PFSK-1 (cell line): Measurements from ENCODE around the gene METTL8.

ENCODE experiments used
- FOXP2 ChIP-seq: optimal IDR thresholded peaks from 2 replicates; pipeline ENCODE3; 2011; ENCODE audit warnings: borderline replicate concordance, control low read depth, inconsistent platforms; ENCODE audit not compliant: insufficient read depth; ENCODE audit errors: extremely low read length, extremely low read depth
- POLR2AphosphoS5 ChIP-seq: IDR thresholded peaks from 2 replicates; pipeline ENCODE4 v1.6.1; 2012; ENCODE audit warnings: low read depth, mild to moderate bottlenecking, control low read depth, low read length, moderate library complexity
- REST ChIP-seq, 2 experiments: IDR thresholded peaks; 2 replicates each; pipeline versions ENCODE4 v1.6.1 to v1.8.0; 2011 to 2012; ENCODE audit warnings: low read depth in 2 of 2, low read length in 2 of 2, control low read depth in 1 of 2, inconsistent platforms in 1 of 2, mild to moderate bottlenecking in 1 of 2, moderate library complexity in 1 of 2; ENCODE audit not compliant: insufficient read depth in 1 of 2
- SIN3A ChIP-seq: IDR thresholded peaks from 2 replicates; pipeline ENCODE4 v1.6.1; 2012; ENCODE audit warnings: mild to moderate bottlenecking, low read length, moderate library complexity, borderline replicate concordance; ENCODE audit not compliant: insufficient read depth
- TAF1 ChIP-seq: IDR thresholded peaks from 2 replicates; pipeline ENCODE4 v1.6.1; 2012; ENCODE audit warnings: low read length, control low read depth, borderline replicate concordance; ENCODE audit not compliant: insufficient read depth

METTL8 gene

GRCh38 chr2:171407030-171407675, 26.6 kb downstream of the METTL8 start:
- TF ChIP-seq TAF1 (no peak), POLR2AphosphoS5 (no peak), FOXP2 (no peak), REST (IDR thresholded peaks at IDR 0.05; ENCODE audit: insufficient read depth in 1 of 2, low read depth in 2 of 2, low read length in 2 of 2) (no peak), SIN3A (no peak)

GRCh38 chr2:171406044-171406443, 27.7 kb downstream of the METTL8 start:
- TF ChIP-seq POLR2AphosphoS5 = no peak
- no peak for TF ChIP-seq FOXP2
- TF ChIP-seq REST (IDR thresholded peaks at IDR 0.05; ENCODE audit: insufficient read depth in 1 of 2, low read depth in 2 of 2, low read length in 2 of 2) = no peak
- TF ChIP-seq SIN3A = no peak
- no peak for TF ChIP-seq TAF1

- TF ChIP-seq POLR2AphosphoS5 (no peak), TAF1 (no peak), FOXP2 (no peak), REST (IDR thresholded peaks at IDR 0.05; ENCODE audit: insufficient read depth in 1 of 2, low read depth in 2 of 2, low read length in 2 of 2) (no peak), SIN3A (no peak)
Observed at GRCh38 chr2:171405546-171405945, 28.2 kb downstream of the METTL8 start.

GRCh38 chr2:171404719-171405118, 29.1 kb downstream of the METTL8 start:
- no peak for TF ChIP-seq TAF1
- no peak for TF ChIP-seq POLR2AphosphoS5
- TF ChIP-seq REST (IDR thresholded peaks at IDR 0.05; ENCODE audit: insufficient read depth in 1 of 2, low read depth in 2 of 2, low read length in 2 of 2) = no peak
- TF ChIP-seq SIN3A = no peak
- TF ChIP-seq FOXP2 = no peak

- TF ChIP-seq TAF1 (no peak), REST (IDR thresholded peaks at IDR 0.05; ENCODE audit: insufficient read depth in 1 of 2, low read depth in 2 of 2, low read length in 2 of 2) (no peak), POLR2AphosphoS5 (no peak), SIN3A (no peak), FOXP2 (no peak)
Observed at GRCh38 chr2:171404261-171404660, 29.5 kb downstream of the METTL8 start.
